ENCODE data around the gene FAM83E. TPM values are rescaled to one million over a fixed set of nuclear protein-coding genes. Genes with fewer than 3 reads are reported as not detected.
A peak's percentile ranks its signal among the peaks of the same experiment; 100 is the strongest.

The FAM83E gene
- total and polyA plus RNA-seq, 2 of the 8 experiments (the other 6 are each of a cell fraction or from before 2014, with no cell fraction given) = 1.8 to 5.3 TPM

DNA sequence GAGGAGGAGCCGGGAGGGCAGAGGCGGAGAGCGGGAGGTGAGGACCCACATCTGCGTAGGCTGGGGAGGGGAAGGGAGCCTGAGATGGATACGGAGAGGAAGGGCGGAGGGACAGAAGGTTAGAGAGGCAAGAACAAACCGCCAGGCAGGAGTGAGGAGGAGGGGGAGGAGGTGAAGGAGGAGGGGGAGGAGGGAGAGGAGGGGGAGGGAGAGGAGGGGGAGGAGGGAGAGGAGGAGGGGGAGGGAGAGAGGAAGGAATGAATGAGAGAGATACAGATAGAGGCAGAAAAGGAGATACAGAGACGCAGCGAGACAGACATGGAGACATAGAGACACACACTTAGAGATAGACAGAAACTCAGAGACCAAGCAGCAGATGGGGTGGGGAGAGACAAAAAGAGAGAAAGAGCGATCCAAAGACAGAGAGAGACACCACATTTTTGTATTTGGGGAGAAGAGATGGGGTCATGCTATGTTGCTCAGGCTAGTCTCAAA is 31.9 kb upstream of the FAM83E start:
- Histone ChIP-seq H3K14ac (ENCODE audit: insufficient read length) (no peak overlapping the region), H4K91ac (replicated peaks; ENCODE audit: insufficient read length, low read length) (peak overlapping the region; percentile 1), H3K56ac (replicated peaks; ENCODE audit: insufficient read length, low read depth, low read length) (no peak overlapping the region), H3K9me3 (ENCODE audit: insufficient read depth in 2 of 2, low read depth in 1 of 2, low read length in 1 of 2) (0 out of 4 replicates have a peak, but pooled peaks cover 0 to 3% of the 10 kb centered on the region in 2 experiments), H3K9ac (replicated peaks in 1 of 4; ENCODE audit: extremely low read depth in 1 of 4, low read depth in 3 of 4, low read length in 3 of 4) (no peak overlapping the region), H2AFZ (ENCODE audit: low read length) (no peak overlapping the region), H2BK120ac (replicated peaks; ENCODE audit: low read depth, low read length) (no peak overlapping the region), H3K4me1 (replicated peaks in 1 of 4; ENCODE audit: control insufficient read depth in 3 of 4, insufficient read depth in 4 of 4, low read length in 3 of 4) (peaks cover 0 to 7% (median 1%) of the 10 kb centered on the region in 4 experiments; a peak in 4 of 7 replicates), H4K8ac (ENCODE audit: extremely low read depth, insufficient read depth, low read length) (no peak overlapping the region), H2AK5ac (ENCODE audit: low read depth, low read length) (no peak overlapping the region), H3K79me1 (ENCODE audit: low read depth, low read length) (no peaks in the 10 kb centered on the region), H2BK5ac (ENCODE audit: low read depth, low read length) (no peak overlapping the region; the same call in 1 of the 2 replicates), H2BK12ac (ENCODE audit: low read depth, low read length) (0 out of 2 replicates have a peak overlapping the region, but pooled peaks have one; percentile 68), H3K36me3 (ENCODE audit: control insufficient read depth in 2 of 4, insufficient read depth in 4 of 4, low read length in 3 of 4) (no peaks in the 10 kb centered on the region), H3K18ac (ENCODE audit: extremely low read depth, low read length) (no peak overlapping the region; the same call in 1 of the 2 replicates), H3K79me2 (ENCODE audit: control insufficient read depth in 1 of 2, insufficient read depth in 2 of 2, low read length in 2 of 2) (peaks cover 0 to 11% of the 10 kb centered on the region in 2 experiments; a peak in 2 of 4 replicates), H4K20me1 (replicated peaks in 1 of 2; ENCODE audit: control insufficient read depth in 1 of 2, insufficient read depth in 2 of 2, low read length in 2 of 2) (no peaks in the 10 kb centered on the region), H2BK20ac (ENCODE audit: low read length) (peak overlapping the region; percentile 80; the same call in 1 of the 2 replicates), H4K5ac (ENCODE audit: insufficient read length, low read depth, low read length) (no peak overlapping the region), H3K27me3 (replicated peaks in 1 of 4; ENCODE audit: control insufficient read depth in 3 of 4, extremely low read depth in 1 of 4, insufficient read depth in 3 of 4, low read length in 3 of 4) (no peaks in the 10 kb centered on the region), H3K4ac (replicated peaks; ENCODE audit: insufficient read length, low read depth, low read length) (no peak overlapping the region), H3K4me2 (ENCODE audit: insufficient read depth in 1 of 2, low read depth in 2 of 2, low read length in 2 of 2) (peak overlapping the region in 1 of 2 experiments; percentile 42), H3K4me3 (ENCODE audit: extremely low read depth in 1 of 4, insufficient read depth in 2 of 4, low read depth in 3 of 4, low read length in 4 of 4) (peak overlapping the region in 1 of 4 experiments; percentile 84; a peak in 2 of 8 replicates), H3K23ac (ENCODE audit: insufficient read length) (no peak overlapping the region), H3K23me2 (ENCODE audit: low read depth, low read length) (peaks cover 11% of the 10 kb centered on the region), H2BK15ac (ENCODE audit: low read length) (no peak overlapping the region), H3K27ac (ENCODE audit: low read depth, low read length) (no peak overlapping the region)
- WGBS, 2 experiments (ENCODE audit: extremely low coverage in 1 of 2, insufficient coverage in 1 of 2, insufficient read length in 1 of 2, insufficient replicate concordance in 2 of 2, low coverage in 1 of 2, low lambda C conversion rate in 2 of 2, missing lambda C conversion rate in 1 of 2) = 59% methylated on average over 3 of the region's 10 CpGs; no CpG with 5 or more reads in 1 of the 2 experiments
- no peak for FAIRE-seq
- POLR2A ChIA-PET (ENCODE audit: partially characterized antibody) = interaction anchor here (1.0 to 2.4 kb wide), 11 partner anchors 9 to 190 kb away, joined by 3 to 27 read pairs (median 6); partner anchors contain the start of genes FAM83E and FUT2
- no peak for DNase-seq (ENCODE audit: low read depth in 1 of 2, low spot score in 2 of 2)
- CTCF ChIA-PET (ENCODE audit: partially characterized antibody) = interaction anchor here (0.6 to 3.4 kb wide), 9 partner anchors 8 to 149 kb away, joined by 4 to 26 read pairs (median 7); no protein-coding TSS in a partner anchor
- no peak for TF ChIP-seq USF2 (IDR thresholded peaks at IDR 0.05; ENCODE audit: low read length)
- no peak for TF ChIP-seq CEBPB (IDR thresholded peaks at IDR 0.05; ENCODE audit: low read depth, low read length)
- TF ChIP-seq RNF2 (IDR thresholded peaks at IDR 0.05; ENCODE audit: borderline replicate concordance, low read depth, low read length, missing control alignments, poor library complexity, severe bottlenecking) = no peak
- 0 out of 2 replicates have a peak, but pooled peaks have one; percentile 40 for TF ChIP-seq TCF12 (IDR thresholded peaks at IDR 0.05; ENCODE audit: low read depth, low read length)
- 0 out of 2 replicates have a peak, but pooled peaks have one; percentile 50 for TF ChIP-seq YY1 (IDR thresholded peaks at IDR 0.05; ENCODE audit: low read depth, low read length)
- TF ChIP-seq CREB1 (IDR thresholded peaks at IDR 0.05) = peak; percentile 66; the same call in 1 of the 2 replicates
- TF ChIP-seq, protein P1, sequence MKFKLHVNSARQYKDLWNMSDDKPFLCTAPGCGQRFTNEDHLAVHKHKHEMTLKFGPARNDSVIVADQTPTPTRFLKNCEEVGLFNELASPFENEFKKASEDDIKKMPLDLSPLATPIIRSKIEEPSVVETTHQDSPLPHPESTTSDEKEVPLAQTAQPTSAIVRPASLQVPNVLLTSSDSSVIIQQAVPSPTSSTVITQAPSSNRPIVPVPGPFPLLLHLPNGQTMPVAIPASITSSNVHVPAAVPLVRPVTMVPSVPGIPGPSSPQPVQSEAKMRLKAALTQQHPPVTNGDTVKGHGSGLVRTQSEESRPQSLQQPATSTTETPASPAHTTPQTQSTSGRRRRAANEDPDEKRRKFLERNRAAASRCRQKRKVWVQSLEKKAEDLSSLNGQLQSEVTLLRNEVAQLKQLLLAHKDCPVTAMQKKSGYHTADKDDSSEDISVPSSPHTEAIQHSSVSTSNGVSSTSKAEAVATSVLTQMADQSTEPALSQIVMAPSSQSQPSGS (IDR thresholded peaks at IDR 0.05; ENCODE audit: low read length) = no peak
- TF ChIP-seq EZH2 (IDR thresholded peaks at IDR 0.05; ENCODE audit: low read depth, low read length, severe bottlenecking) = no peak
- no peak for TF ChIP-seq TAF7 (optimal IDR thresholded peaks at IDR 0.05; ENCODE audit: borderline replicate concordance, low read depth, low read length)
